ENCODE results near the gene TRIM2.

The TRIM2 gene

DNA sequence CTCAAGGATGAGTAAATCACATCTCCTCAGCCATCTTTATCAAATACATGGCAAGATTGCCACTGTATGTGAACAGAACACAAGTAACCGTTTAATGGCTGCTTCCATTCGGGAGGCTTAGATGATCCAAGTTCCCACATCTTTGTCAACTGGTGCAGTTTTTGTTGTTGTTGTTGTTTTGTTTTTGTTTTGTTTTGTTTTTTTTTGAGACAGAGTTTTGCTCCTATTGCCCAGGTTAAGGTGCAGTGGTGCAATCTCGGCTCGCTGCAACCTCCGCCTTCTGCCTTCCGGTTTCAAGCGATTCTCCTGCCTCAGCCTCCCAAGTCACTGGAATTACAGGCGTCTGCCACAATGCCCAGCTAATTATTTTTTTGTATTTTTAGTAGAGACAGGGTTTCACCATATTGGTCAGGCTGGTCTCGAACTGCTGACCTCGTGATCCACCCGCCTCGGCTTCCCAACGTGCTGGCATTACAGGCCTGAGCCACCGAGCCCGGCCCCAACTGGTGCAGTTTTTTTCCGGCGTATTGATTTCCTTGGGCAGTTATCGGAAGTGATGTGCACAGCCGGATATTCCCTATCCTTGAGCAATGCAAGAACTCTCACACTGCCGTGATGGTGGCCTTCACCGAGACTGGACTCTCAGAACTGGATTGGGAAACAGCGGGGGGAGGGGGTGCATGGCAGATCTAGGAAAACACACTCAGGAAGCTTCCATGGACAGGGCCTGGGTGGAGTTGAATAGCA is 29.2 kb upstream of the TRIM2 start:
- H3K9ac ChIP-seq (ENCODE audit: low read depth, low read length) = no peak overlapping the region

DNA sequence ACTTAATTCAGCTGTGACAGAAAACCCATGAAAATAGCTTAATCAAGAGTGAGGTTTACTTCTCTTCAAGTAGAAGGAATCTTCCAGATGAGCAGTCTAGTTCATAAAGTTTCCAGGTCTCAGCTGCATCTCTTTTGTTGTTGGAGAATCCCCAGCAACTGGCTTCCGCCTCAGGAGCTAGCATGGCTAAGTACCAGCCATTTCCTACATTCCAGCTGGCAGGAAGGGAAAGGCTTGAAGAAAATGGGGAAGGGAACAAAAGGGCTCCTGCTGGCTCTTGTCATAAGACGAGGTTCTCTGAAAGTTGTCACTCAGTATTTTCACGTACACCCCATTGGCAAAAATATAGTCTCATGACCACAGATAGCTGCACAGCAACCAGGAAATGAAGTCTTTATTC is 27.3 kb upstream of the TRIM2 start:
- H3K9ac ChIP-seq (ENCODE audit: low read depth, low read length) = no peak overlapping the region
- H3K4me1 ChIP-seq (ENCODE audit: control insufficient read depth, insufficient read depth, low read length) = peaks cover 3% of the 10 kb centered on the region
- no peaks in the 10 kb centered on the region for H3K27me3 ChIP-seq (ENCODE audit: control insufficient read depth, insufficient read depth, low read length)
- no peaks in the 10 kb centered on the region for H3K9me3 ChIP-seq (ENCODE audit: control insufficient read depth, insufficient read depth, low read length)
- H3K4me3 ChIP-seq (ENCODE audit: low read depth, low read length) = no peak overlapping the region
- no peaks in the 10 kb centered on the region for H3K36me3 ChIP-seq (ENCODE audit: control insufficient read depth, insufficient read depth, low read length)

More for the DNA sequence above, 29.2 kb upstream of the TRIM2 start:
- no peaks in the 10 kb centered on the region for H3K36me3 ChIP-seq (ENCODE audit: control insufficient read depth, insufficient read depth, low read length)
- no peak overlapping the region for H3K4me3 ChIP-seq (ENCODE audit: low read depth, low read length)
- peaks cover 5% of the 10 kb centered on the region for H3K4me1 ChIP-seq (ENCODE audit: control insufficient read depth, insufficient read depth, low read length)
- no peaks in the 10 kb centered on the region for H3K27me3 ChIP-seq (ENCODE audit: control insufficient read depth, insufficient read depth, low read length)
- no peaks in the 10 kb centered on the region for H3K9me3 ChIP-seq (ENCODE audit: control insufficient read depth, insufficient read depth, low read length)

DNA sequence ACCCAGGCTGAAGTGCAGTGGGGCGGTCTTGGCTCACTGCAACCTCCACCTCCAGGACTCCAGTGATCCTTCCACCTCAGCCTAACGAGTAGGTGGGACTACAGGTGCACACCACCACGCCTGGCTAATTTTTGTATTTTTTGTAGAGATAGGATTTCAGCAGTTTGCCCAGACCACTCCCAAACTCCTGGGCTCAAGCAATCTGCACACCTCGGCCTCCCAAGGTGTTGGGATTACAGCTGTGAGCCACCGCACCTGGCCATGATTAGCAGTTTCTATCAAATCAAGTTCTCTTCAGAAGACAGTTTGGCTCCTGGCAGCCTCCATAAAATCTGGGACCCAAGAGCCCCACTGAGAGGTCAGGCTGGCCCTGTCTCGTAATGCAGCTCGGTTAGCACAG is 26.4 kb upstream of the TRIM2 start:
- H3K27me3 ChIP-seq (ENCODE audit: control insufficient read depth, insufficient read depth, low read length) = no peaks in the 10 kb centered on the region
- no peaks in the 10 kb centered on the region for H3K9me3 ChIP-seq (ENCODE audit: control insufficient read depth, insufficient read depth, low read length)
- no peaks in the 10 kb centered on the region for H3K36me3 ChIP-seq (ENCODE audit: control insufficient read depth, insufficient read depth, low read length)
- H3K4me3 ChIP-seq (ENCODE audit: low read depth, low read length) = no peak overlapping the region
- H3K4me1 ChIP-seq (ENCODE audit: control insufficient read depth, insufficient read depth, low read length) = peaks cover 3% of the 10 kb centered on the region
- H3K9ac ChIP-seq (ENCODE audit: low read depth, low read length) = no peak overlapping the region

DNA sequence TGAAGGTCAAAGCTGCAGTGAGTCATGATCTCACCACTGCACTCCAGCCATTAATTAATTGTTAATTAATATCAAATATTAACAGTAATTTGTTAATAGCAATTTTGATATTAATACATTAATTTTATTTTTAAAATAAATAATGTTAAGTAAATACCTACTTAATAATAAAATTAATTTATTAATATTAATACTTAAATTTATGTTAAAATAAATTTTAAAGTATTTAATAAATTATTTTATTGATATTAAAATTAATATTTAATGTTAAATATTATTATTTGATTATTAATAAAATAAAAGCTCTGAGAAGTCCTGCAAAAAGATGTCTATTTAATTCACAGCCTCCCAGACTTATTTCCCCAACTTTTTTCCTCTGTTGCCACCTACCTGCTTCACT is 25.1 kb upstream of the TRIM2 start:
- H3K4me3 ChIP-seq (ENCODE audit: low read depth, low read length) = no peak overlapping the region
- H3K4me1 ChIP-seq (ENCODE audit: control insufficient read depth, insufficient read depth, low read length) = peaks cover 3% of the 10 kb centered on the region
- H3K9me3 ChIP-seq (ENCODE audit: control insufficient read depth, insufficient read depth, low read length) = no peaks in the 10 kb centered on the region
- no peaks in the 10 kb centered on the region for H3K36me3 ChIP-seq (ENCODE audit: control insufficient read depth, insufficient read depth, low read length)
- H3K9ac ChIP-seq (ENCODE audit: low read depth, low read length) = no peak overlapping the region
- no peaks in the 10 kb centered on the region for H3K27me3 ChIP-seq (ENCODE audit: control insufficient read depth, insufficient read depth, low read length)

DNA sequence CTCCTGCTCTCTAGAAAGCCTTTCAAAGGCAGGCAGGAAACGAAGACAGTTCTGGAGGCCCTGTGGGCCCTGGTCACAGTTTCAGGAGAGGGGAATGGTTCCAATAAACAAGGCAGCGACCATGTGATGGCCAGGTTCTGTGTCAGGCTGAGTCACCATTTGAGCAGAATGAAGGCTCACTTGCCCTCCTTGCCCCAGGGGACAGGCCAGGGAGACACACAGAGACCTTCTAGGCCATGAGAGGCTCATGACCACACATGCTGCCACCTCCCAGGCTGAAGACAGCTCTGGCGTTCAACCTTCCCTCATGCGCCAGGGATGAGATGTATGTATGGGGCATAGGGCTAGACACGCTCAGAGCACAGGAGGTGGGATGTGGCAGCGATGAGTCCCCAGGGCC is 22.9 kb upstream of the TRIM2 start:
- H3K9me3 ChIP-seq (ENCODE audit: control insufficient read depth, insufficient read depth, low read length) = no peaks in the 10 kb centered on the region
- H3K9ac ChIP-seq (ENCODE audit: low read depth, low read length) = no peak overlapping the region
- peaks cover 3% of the 10 kb centered on the region for H3K4me1 ChIP-seq (ENCODE audit: control insufficient read depth, insufficient read depth, low read length)
- no peak overlapping the region for H3K4me3 ChIP-seq (ENCODE audit: low read depth, low read length)
- no peaks in the 10 kb centered on the region for H3K27me3 ChIP-seq (ENCODE audit: control insufficient read depth, insufficient read depth, low read length)
- H3K36me3 ChIP-seq (ENCODE audit: control insufficient read depth, insufficient read depth, low read length) = no peaks in the 10 kb centered on the region

DNA sequence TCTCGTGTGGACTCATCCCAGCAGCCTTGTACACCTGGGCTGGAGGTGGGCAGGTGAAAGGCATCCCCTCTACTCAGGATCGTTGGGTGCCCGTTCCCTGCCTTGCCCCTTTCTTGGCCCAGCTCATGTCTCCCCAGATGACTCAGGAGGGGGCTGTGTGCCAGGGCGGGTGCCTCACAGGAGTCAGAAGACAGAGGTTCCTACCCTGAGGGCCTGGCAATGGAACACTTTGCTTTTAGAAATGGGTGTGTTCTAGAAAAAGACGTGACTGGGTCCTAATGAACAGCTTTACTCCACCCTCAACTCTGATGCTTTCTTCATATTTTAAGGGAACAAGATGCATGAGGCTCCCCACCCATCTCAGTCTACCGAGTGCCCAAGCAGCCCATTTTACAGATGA is 22.5 kb upstream of the TRIM2 start:
- H3K27me3 ChIP-seq (ENCODE audit: control insufficient read depth, insufficient read depth, low read length) = no peaks in the 10 kb centered on the region

DNA sequence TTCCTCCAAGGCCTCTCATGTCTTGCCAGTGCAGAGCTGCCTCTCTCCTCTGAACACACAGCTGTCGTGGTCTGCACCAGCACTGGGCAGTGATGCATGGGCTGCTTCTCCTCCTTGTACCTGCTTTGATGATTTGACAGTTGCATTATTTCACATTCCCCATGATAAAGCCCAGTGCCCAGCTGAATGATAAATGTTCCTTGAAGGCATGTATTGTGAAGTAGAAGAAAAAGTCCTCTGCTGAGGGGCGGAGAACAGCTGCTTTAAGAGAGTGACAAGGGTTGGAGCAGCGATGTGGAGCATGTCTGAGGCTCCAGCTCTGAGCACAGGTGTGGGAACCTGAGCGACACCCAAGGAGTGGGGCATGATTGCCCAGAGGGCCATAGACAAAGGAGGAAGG is 21.1 kb upstream of the TRIM2 start:
- Histone ChIP-seq H3K4me3 (ENCODE audit: low read depth, low read length) (no peak overlapping the region), H3K27me3 (ENCODE audit: control insufficient read depth, insufficient read depth, low read length) (no peaks in the 10 kb centered on the region), H3K9ac (ENCODE audit: low read depth, low read length) (no peak overlapping the region), H3K9me3 (ENCODE audit: control insufficient read depth, insufficient read depth, low read length) (no peaks in the 10 kb centered on the region), H3K4me1 (ENCODE audit: control insufficient read depth, insufficient read depth, low read length) (peaks cover 3% of the 10 kb centered on the region), H3K36me3 (ENCODE audit: control insufficient read depth, insufficient read depth, low read length) (no peaks in the 10 kb centered on the region)

More for the DNA sequence above, 22.5 kb upstream of the TRIM2 start:
- no peak overlapping the region for H3K9ac ChIP-seq (ENCODE audit: low read depth, low read length)
- H3K9me3 ChIP-seq (ENCODE audit: control insufficient read depth, insufficient read depth, low read length) = no peaks in the 10 kb centered on the region
- H3K4me1 ChIP-seq (ENCODE audit: control insufficient read depth, insufficient read depth, low read length) = peaks cover 3% of the 10 kb centered on the region
- no peaks in the 10 kb centered on the region for H3K36me3 ChIP-seq (ENCODE audit: control insufficient read depth, insufficient read depth, low read length)
- no peak overlapping the region for H3K4me3 ChIP-seq (ENCODE audit: low read depth, low read length)

DNA sequence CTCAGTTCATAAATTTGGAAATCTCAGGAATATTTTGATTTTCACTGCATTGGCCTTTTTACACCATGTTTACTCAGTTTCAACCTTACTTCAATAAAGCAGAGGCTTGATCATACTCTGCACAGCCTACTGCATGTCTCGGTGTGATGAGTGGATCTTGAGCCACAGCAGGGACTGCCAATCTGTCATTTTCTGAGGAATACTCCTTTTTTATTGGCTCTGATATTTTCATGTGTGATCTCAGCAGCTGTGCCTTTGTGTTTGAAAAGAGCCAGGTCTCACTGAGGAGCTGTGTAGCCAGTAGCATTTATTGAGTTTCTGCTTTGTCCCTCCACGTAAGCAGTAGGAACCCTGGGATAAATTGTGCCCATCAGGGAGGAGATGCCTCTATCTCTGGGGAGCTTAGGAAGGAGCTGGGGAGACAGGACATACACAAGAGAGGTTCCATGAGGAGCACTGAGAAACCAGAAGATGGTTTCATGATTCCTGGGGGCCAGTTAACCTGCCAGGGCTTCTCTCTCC is 18.9 kb upstream of the TRIM2 start:
- Histone ChIP-seq H3K36me3 (ENCODE audit: control insufficient read depth, insufficient read depth, low read length) (no peaks in the 10 kb centered on the region), H3K9ac (ENCODE audit: low read depth, low read length) (no peak overlapping the region), H3K4me1 (ENCODE audit: control insufficient read depth, insufficient read depth, low read length) (peaks cover 3% of the 10 kb centered on the region), H3K9me3 (ENCODE audit: control insufficient read depth, insufficient read depth, low read length) (no peaks in the 10 kb centered on the region), H3K27me3 (ENCODE audit: control insufficient read depth, insufficient read depth, low read length) (no peaks in the 10 kb centered on the region), H3K4me3 (ENCODE audit: low read depth, low read length) (no peak overlapping the region)

DNA sequence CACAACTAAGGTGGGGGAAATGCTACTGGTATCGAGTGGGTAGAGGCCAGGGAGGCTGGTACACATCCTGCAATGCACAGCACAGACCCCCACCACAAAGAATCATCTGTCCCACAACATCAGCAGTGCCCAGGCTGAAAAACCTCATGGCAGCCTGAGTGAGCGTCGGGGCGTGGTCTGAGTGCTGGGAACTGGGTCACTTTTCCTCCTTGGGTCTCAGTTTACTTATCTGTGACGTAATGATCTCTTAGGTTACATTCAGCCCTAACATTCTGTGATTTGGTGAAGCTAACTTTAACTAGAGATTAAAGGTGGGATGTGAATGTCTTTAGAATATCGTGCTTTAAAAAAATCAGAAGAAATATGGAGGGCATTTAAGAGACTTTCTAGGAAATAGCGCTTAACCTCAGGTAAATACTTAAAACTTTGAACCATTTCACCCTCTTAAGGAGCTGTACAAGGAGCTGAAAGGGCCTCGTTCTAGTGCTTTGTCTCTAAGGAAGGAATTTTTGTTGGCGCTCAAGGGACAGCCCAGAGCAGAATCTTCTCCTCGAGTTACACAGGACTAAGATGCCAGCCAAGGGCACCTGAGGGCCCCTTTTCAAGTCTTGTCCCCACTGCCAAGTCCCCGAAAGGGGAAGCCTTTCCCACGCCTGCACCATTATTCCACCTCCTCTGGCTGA is 18.1 kb upstream of the TRIM2 start:
- Histone ChIP-seq H3K4me1 (ENCODE audit: control insufficient read depth, insufficient read depth, low read length) (peaks cover 3% of the 10 kb centered on the region), H3K27me3 (ENCODE audit: control insufficient read depth, insufficient read depth, low read length) (no peaks in the 10 kb centered on the region)

DNA sequence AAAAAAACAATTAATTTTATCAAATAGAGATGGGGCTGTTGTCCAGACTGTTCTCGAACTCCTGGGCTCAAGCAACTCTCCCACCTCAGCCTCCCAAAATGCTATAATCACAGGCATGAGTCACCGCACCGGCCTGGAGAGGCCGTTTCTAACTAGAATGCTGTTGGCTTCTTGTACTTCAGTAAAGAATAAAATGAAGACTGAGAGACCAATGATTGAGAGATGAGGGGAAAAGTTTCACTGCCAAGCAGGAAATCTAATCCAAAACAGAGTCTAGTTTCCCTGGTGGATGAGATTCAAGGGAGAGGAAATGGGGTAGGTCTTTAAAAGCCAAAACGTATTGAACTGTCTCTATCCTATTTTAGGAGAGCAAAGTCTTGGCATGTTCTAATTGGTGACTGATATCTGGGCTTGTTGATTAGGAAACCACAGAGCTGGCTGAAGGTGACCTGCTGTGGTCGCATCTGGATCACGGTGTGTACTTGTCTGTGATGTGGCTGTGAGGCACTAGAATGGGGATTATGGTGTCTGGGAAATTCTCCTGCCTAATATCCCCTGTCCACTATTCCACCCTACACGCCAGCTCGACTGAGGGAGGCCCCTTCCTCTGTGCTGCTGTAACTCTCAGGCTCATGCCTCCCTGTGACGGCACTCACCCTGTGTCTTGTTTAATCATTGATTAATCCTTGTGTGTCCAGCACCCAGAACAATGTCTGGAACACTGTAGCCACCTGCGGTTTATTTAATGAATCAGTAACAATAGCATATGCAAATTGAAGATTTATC is 15.0 kb upstream of the TRIM2 start:
- Histone ChIP-seq H3K9ac (ENCODE audit: low read depth, low read length) (no peak overlapping the region), H3K27me3 (ENCODE audit: control insufficient read depth, insufficient read depth, low read length) (no peaks in the 10 kb centered on the region), H3K36me3 (ENCODE audit: control insufficient read depth, insufficient read depth, low read length) (no peaks in the 10 kb centered on the region), H3K9me3 (ENCODE audit: control insufficient read depth, insufficient read depth, low read length) (no peaks in the 10 kb centered on the region), H3K4me3 (ENCODE audit: low read depth, low read length) (no peak overlapping the region), H3K4me1 (ENCODE audit: control insufficient read depth, insufficient read depth, low read length) (peaks cover 7% of the 10 kb centered on the region)

More for the DNA sequence above, 18.1 kb upstream of the TRIM2 start:
- Histone ChIP-seq H3K9me3 (ENCODE audit: control insufficient read depth, insufficient read depth, low read length) (no peaks in the 10 kb centered on the region), H3K4me3 (ENCODE audit: low read depth, low read length) (no peak overlapping the region), H3K9ac (ENCODE audit: low read depth, low read length) (no peak overlapping the region), H3K36me3 (ENCODE audit: control insufficient read depth, insufficient read depth, low read length) (no peaks in the 10 kb centered on the region)

DNA sequence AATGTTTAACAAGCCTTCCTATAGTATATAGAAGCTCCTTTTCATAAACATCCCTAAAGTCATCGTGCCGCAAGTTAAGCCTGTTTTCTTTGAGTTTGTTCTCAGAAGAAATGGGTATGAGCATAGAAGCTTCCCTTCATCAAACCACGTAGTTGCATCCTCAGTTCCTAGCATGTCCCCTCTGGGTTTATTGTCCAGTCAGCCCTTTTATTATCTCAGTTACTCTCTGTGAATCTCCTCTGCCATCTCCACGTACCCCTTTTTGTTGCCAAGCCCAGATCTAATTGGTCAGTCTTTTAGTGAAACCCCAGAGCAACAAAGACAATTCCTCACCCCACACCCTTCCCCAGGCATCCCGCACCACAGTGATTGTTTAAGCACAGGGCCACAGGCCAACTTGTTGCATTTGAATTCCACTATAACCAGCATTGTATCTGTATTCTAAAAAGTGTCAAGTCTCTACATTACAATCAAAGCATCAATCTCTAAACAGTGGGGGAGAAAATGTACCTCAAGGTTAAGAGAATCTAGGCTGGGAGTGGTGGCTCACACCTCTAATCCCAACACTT is 12.4 kb upstream of the TRIM2 start:
- no peaks in the 10 kb centered on the region for H3K36me3 ChIP-seq (ENCODE audit: control insufficient read depth, insufficient read depth, low read length)
- H3K4me3 ChIP-seq (ENCODE audit: low read depth, low read length) = no peak overlapping the region
- H3K27me3 ChIP-seq (ENCODE audit: control insufficient read depth, insufficient read depth, low read length) = no peaks in the 10 kb centered on the region
- H3K9ac ChIP-seq (ENCODE audit: low read depth, low read length) = no peak overlapping the region
- peaks cover 7% of the 10 kb centered on the region for H3K4me1 ChIP-seq (ENCODE audit: control insufficient read depth, insufficient read depth, low read length)
- H3K9me3 ChIP-seq (ENCODE audit: control insufficient read depth, insufficient read depth, low read length) = no peaks in the 10 kb centered on the region
